OCI-LY7 (cell line): ENCODE results near the gene RABL3.

ENCODE experiments used
- EZH2phosphoT487 ChIP-seq: fragments of 200-600 bp; sonication (generic); IDR thresholded peaks from 2 replicates; pipeline ENCODE4 v1.6.1; 2018; ENCODE audit warnings: low read depth, borderline replicate concordance, mild to moderate bottlenecking, mixed run types, antibody characterized with exemption, low read length, moderate library complexity, mixed read lengths
- TF ChIP-seq, protein P1 (sequence below): fragments of 200-600 bp; sonication (generic); conservative IDR thresholded peaks from 2 replicates; pipeline ENCODE4 v1.5.1; 2014; ENCODE audit warnings: mild to moderate bottlenecking, antibody characterized with exemption, low read length, moderate library complexity, mixed read lengths

DNA sequence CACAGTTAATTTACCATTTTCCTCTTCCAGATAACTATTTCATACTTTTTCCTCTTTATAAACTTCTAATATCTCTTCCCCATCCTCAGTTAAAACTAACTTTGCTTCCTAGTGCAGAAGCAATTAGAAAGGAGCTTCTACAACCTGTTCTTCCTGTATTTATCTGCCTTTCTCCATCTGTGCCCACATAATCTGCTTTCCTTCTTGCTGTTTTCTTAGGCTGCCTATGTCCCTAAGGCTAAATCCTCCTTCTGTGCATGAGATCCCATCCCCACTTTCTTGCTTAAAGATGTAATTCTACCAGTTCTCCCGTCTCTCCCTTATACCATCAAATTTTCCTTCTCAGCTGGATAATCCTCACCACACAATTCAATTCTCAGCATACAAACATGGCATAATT, 31.9 kb downstream of the RABL3 start:
- TF ChIP-seq, protein P1, sequence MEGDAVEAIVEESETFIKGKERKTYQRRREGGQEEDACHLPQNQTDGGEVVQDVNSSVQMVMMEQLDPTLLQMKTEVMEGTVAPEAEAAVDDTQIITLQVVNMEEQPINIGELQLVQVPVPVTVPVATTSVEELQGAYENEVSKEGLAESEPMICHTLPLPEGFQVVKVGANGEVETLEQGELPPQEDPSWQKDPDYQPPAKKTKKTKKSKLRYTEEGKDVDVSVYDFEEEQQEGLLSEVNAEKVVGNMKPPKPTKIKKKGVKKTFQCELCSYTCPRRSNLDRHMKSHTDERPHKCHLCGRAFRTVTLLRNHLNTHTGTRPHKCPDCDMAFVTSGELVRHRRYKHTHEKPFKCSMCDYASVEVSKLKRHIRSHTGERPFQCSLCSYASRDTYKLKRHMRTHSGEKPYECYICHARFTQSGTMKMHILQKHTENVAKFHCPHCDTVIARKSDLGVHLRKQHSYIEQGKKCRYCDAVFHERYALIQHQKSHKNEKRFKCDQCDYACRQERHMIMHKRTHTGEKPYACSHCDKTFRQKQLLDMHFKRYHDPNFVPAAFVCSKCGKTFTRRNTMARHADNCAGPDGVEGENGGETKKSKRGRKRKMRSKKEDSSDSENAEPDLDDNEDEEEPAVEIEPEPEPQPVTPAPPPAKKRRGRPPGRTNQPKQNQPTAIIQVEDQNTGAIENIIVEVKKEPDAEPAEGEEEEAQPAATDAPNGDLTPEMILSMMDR = no peak
- TF ChIP-seq EZH2phosphoT487 = no peak
